Lower leg skin (tissue), 3 donors: ENCODE results near the gene HSPG2.

Experiments
- CTCF ChIP-seq, 3 donors: fragments of 450-650 bp; IDR thresholded peaks; one replicate each; pipeline ENCODE4 v1.5.1; 2016; ENCODE audit warnings: antibody characterized with exemption in 3 of 3, mild to moderate bottlenecking in 3 of 3, moderate library complexity in 2 of 3
- POLR2A ChIP-seq, 2 donors: fragments of 450-650 bp; IDR thresholded peaks; one replicate each; pipeline ENCODE4 v1.6.1; 2016 to 2017; ENCODE audit warnings: antibody characterized with exemption in 2 of 2, mild to moderate bottlenecking in 1 of 2, moderate library complexity in 1 of 2

- TF ChIP-seq CTCF (IDR thresholded peaks at IDR 0.05) = no peak
- no peak for TF ChIP-seq POLR2A (IDR thresholded peaks at IDR 0.05)
These were observed 88.5 kb downstream of the HSPG2 start for GRCh38 chr1:21848524-21849174.
